ENCODE measurements around the gene ATXN10. TPM values are rescaled to one million over a fixed set of nuclear protein-coding genes. Genes with fewer than 3 reads are reported as not detected.
"Not testable (repeated sequence)": the region's sequence is repeated elsewhere in the genome, so short reads cannot be mapped to it uniquely, and the experiment has no call there.

Gene ATXN10
- total RNA-seq, 4 donors from 2014 or later, result 79.0 to 152 (median 88.3) TPM

GRCh38 chr22:45788522-45788921 is 116.9 kb downstream of the ATXN10 start:
- Histone ChIP-seq H3K9me3 (no peaks in the 10 kb centered on the region), H3K27me3 (no peaks in the 10 kb centered on the region), H3K36me3 (peaks cover 0 to 10% (median 0%) of the 10 kb centered on the region in 3 donors), H3K4me3 (no peak overlapping the region), H3K4me1 (peaks cover 14 to 46% (median 35%) of the 10 kb centered on the region in 3 donors), H3K27ac (no peak overlapping the region)
- TF ChIP-seq POLR2A (IDR thresholded peaks at IDR 0.05) (no peak), CTCF (IDR thresholded peaks at IDR 0.05) (no peak)
- DNase-seq, result no peak
- 96 to 98% methylated on average over 7 to 8 of the region's 8 CpGs for WGBS, 2 donors
- intact Hi-C loops (cut with DNase I), result no loop called here

GRCh38 chr22:45790401-45790800 is 118.8 kb downstream of the ATXN10 start:
- intact Hi-C loops (cut with DNase I), result no loop called here
- peaks cover 0 to 10% (median 7%) of the 10 kb centered on the region in 3 donors for H3K9me3 ChIP-seq
- peaks cover 5 to 27% (median 22%) of the 10 kb centered on the region in 3 donors for H3K4me1 ChIP-seq
- H3K27ac ChIP-seq, result no peak overlapping the region
- H3K27me3 ChIP-seq, result no peaks in the 10 kb centered on the region
- H3K4me3 ChIP-seq, result no peak overlapping the region
- TF ChIP-seq POLR2A (IDR thresholded peaks at IDR 0.05) (no peak), CTCF (IDR thresholded peaks at IDR 0.05) (no peak)
- 93 to 96% methylated on average over 1 of the region's 1 CpG for WGBS, 2 donors
- peaks cover 0 to 26% (median 0%) of the 10 kb centered on the region in 3 donors for H3K36me3 ChIP-seq
- no peak for DNase-seq

- Histone ChIP-seq H3K9me3 (peaks cover 0 to 26% (median 25%) of the 10 kb centered on the region in 3 donors), H3K4me3 (no peak overlapping the region), H3K4me1 (peaks cover 0 to 5% (median 0%) of the 10 kb centered on the region in 3 donors), H3K36me3 (peaks cover 0 to 47% (median 0%) of the 10 kb centered on the region in 3 donors), H3K27ac (no peak overlapping the region), H3K27me3 (no peaks in the 10 kb centered on the region)
- intact Hi-C loops (cut with DNase I), result no loop called here
- no peak for DNase-seq
- WGBS, 2 donors, result 88 to 98% methylated on average over 3 of the region's 3 CpGs
- no peak for TF ChIP-seq POLR2A (IDR thresholded peaks at IDR 0.05)
- no peak for TF ChIP-seq CTCF (IDR thresholded peaks at IDR 0.05)
Measured at GRCh38 chr22:45793161-45793560, 121.5 kb downstream of the ATXN10 start.

GRCh38 chr22:45793892-45794291 is 122.3 kb downstream of the ATXN10 start:
- Histone ChIP-seq H3K36me3 (peaks cover 0 to 47% (median 0%) of the 10 kb centered on the region in 3 donors), H3K27me3 (no peaks in the 10 kb centered on the region), H3K9me3 (peaks cover 0 to 26% (median 25%) of the 10 kb centered on the region in 3 donors), H3K4me3 (no peak overlapping the region), H3K27ac (no peak overlapping the region), H3K4me1 (no peaks in the 10 kb centered on the region)
- TF ChIP-seq CTCF (IDR thresholded peaks at IDR 0.05) (no peak), POLR2A (IDR thresholded peaks at IDR 0.05) (no peak)
- intact Hi-C loops (cut with DNase I), result no loop called here
- WGBS, 2 donors, result 96 to 100% methylated on average over 2 of the region's 2 CpGs
- DNase-seq, result no peak

- H3K27ac ChIP-seq; H3K4me1 ChIP-seq; H3K27me3 ChIP-seq; H3K4me3 ChIP-seq; intact Hi-C loops (cut with DNase I); DNase-seq: not testable (repeated sequence)
- peaks cover 0 to 26% (median 25%) of the 10 kb centered on the region in 3 donors for H3K9me3 ChIP-seq
- WGBS, 2 donors, result 94 to 95% methylated on average over 9 of the region's 9 CpGs
- H3K36me3 ChIP-seq, result peaks cover 0 to 47% (median 0%) of the 10 kb centered on the region in 3 donors
Measured at GRCh38 chr22:45796009-45796408, 124.4 kb downstream of the ATXN10 start.

- TF ChIP-seq CTCF (IDR thresholded peaks at IDR 0.05) (no peak), POLR2A (IDR thresholded peaks at IDR 0.05) (no peak)
- no peak overlapping the region for H3K4me3 ChIP-seq
- DNase-seq, result no peak
- peaks cover 0 to 10% (median 0%) of the 10 kb centered on the region in 3 donors for H3K4me1 ChIP-seq
- no peaks in the 10 kb centered on the region for H3K27me3 ChIP-seq
- peaks cover 0 to 32% (median 0%) of the 10 kb centered on the region in 3 donors for H3K36me3 ChIP-seq
- 80 to 93% methylated on average over 2 of the region's 2 CpGs for WGBS, 2 donors
- H3K9me3 ChIP-seq, result peaks cover 0 to 26% (median 25%) of the 10 kb centered on the region in 3 donors
- intact Hi-C loops (cut with DNase I), result no loop called here
- no peak overlapping the region for H3K27ac ChIP-seq
Measured at GRCh38 chr22:45799291-45799690, 127.7 kb downstream of the ATXN10 start.

Data from esophagus squamous epithelium (tissue), 5 donors.